Inferior parietal cortex (tissue), 1 donor: ENCODE results near the gene ZRANB1.
"Not testable (repeated sequence)": the region's sequence is repeated elsewhere in the genome, so short reads cannot be mapped to it uniquely, and the experiment has no call there.

Experiments
- DNase-seq: peaks from one replicate; pipeline ENCODE4 v3.0.0-alpha.2; 2016; ENCODE audit errors: extremely low spot score

The ZRANB1 gene

DNA sequence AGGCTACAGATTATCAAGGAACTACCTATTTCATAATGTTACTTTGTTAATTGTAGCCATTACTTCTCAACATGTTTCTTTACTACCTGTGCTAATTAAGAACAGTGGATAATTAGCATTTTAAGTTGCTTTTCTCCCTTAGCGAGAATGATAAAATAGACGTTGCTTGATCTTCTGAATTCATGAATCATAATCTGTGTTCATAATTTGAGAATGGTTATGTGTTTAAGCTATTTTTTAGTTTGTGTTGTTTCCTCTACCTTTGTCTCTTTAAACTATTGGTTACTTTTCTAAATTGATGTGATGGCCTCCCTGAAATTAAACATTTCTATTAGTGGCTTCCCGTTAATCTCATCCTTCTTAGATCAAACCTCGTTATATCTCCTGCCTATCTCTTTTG is at the start of gene ZRANB1:
Gene ZRANB1 (plus strand): TSS at position 301 of the 400 bp plus-strand sequence. CDS start 371 bp downstream, outside the sequence.
- no peak for DNase-seq

GRCh38 chr10:124892905-124893304 is 49.0 kb upstream of the ZRANB1 start:
- no peak for DNase-seq

DNA sequence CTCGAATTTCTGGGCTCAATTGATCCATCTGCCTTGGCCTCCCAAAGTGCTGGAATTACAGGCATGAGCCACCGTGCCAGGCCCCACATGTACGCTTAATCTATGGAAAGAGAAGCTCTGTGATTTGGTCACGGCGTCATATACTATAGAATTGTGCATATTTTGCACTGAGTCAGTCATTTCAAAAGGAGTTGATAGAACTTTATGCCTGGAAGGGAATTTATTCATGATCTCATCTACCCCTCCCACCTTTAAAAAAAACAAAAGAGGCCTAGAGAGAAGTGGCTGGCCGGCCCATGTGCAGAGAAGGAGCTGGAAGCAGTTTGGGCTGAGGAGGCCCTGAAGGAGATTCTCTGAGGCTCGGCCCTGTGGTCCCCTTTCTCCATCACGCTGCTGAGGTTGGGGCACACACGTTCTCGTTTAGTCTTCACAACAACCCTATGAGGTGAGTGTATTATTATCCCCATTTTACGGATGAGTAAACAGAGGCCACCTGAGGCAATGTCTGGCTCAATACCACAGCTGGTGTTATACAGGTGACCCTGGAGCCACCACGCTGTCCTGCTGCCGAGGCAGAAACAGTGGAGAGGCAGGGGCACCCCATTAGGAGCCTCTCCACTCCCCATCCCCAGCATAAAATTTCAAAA is 47.2 kb upstream of the ZRANB1 start:
- no peak for DNase-seq

- DNase-seq, result no peak
These were observed 45.2 kb upstream of the ZRANB1 start for GRCh38 chr10:124896751-124897150.

- DNase-seq, result no peak
These were observed 43.5 kb upstream of the ZRANB1 start for GRCh38 chr10:124898471-124898870.

- no peak for DNase-seq
These were observed 42.8 kb upstream of the ZRANB1 start for GRCh38 chr10:124899151-124899550.

DNA sequence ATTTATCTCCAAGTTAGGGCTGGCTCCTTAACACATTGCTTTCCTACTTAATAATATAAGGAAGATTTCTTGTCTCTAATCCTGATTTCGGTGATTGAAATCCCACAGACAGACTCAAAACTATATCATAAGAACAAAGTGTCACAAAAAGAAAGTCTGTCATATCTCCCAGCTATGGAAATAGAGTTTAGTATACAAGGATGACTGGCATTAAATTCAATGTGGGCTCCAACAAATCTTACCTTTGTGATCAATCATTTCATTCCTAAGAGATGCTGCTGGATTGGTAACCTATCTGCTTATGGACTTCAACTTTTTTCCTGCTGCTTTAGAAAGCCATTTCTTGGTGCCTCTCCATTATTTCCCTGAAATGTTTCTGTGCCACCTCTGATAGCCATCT is 39.5 kb upstream of the ZRANB1 start:
- DNase-seq, result no peak

GRCh38 chr10:124903111-124903510 is 38.8 kb upstream of the ZRANB1 start:
- no peak for DNase-seq

DNA sequence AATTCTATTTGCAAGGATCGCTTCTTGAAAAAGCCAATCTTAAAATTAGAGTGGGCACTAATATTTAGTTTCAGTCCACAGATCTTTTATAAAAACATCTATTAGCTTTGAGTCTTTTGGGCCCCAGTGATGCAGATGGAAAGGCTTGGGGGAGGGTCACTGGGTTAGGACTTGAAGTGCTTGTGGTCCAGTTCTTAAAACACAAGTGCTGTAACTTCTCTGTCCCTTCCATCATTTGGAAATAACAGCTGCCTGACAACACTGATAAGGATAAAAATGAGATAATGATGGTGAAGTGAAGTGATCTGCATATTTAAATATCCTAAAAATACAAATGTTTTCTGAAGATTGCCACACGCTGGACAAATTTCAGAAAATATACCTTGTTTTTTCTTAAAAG is 37.1 kb upstream of the ZRANB1 start:
- DNase-seq, result no peak

GRCh38 chr10:124906551-124907001 is 35.3 kb upstream of the ZRANB1 start:
- no peak for DNase-seq

DNA sequence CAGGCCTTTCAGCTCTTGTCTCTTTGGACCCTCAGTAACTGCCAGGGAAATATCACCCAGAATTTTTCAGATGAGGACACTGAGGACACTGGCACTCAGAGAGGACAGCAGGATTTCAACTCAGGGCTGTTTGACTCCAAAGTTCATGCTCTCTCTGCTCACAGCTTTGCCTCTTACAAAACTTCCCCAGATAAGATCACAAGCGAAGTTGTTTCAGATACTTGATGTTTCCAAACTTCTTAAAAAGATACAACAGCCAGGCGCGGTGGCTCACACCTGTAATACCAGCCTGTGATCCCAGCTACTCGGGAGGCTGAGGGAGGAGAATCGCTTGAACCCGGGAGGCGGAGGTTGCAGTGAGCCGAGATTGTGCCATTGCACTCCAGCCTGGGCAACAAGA is 32.4 kb upstream of the ZRANB1 start:
- DNase-seq, result no peak

DNA sequence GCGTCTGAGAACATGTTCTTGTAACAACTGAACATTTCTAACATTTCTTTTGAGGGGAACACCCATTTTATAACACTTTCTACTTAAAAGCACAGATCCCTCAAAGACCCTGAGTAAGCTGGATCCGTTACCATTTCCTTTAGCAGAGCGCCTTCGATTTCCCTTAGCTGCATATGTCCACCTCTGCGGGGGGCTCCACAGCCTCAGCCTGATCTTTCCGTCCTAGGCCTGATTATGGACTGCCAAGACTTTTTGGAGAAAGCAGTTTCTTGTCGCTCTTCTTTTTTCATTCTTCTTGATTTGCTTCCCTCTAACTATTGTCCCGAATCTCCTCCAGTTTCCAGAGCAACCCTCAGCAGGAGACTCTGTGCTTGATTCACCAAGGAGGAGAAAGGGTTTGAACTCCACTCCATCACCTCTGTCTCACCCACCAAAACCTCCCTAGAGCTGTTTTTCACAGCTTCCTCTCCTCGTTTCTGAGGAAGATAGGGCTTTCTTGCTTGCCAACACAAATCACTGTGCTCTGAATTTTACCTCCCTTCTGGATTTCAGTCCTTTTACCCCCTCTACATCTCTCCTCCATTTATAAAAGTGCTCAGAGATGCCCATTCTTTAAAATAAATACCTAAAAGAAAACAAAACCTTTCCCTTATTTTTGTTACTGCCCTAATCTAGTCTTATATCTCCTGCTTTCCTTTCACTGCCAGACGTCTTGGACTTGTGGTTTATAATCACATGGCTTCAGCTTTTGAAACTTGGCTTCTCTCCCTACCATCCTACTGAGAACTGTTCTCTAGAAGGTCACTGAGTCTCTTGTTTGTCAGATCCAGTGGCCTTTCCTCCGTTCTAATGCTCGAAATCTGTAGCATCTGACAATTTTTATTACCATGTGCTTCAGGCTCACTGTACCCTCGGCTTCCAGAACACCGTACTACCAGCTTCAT is 30.5 kb upstream of the ZRANB1 start:
- DNase-seq, result peak; percentile 24

DNA sequence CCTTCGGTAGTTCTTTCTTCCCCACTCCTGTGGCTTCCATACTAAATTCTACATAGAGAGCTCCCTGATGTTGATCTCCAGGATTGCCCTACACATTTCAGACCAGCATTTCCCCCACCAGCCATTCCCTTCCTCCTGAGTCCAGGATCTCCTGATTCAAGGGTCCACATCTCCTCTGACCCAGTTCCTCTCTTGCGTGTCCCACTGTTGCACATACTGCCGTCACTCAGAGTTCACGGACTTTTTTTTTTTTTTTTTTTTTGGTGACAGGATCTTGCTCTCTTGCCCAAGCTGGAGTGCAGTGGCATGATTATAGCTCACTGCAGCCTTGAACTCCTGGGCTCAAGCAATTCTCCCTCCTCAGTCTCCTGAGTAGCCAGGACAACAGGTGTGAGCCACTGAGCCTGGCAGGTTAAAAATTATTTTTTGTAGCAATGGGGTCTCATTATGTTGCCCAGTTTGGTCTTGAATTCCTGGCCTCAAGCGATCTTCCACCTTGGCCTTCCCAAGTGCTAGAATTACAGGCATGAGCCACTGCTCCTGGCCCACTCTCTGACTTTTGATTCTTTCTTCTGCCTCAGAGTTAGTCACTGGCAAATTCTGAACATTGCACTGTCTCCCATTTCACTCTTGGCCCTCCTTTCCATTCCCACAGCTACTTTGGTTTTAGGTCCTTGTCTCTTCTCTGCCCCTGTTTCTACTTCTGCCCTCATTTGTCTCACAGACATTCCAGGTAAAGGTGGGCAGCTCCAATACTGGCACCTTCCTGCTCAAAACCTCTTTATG is 29.6 kb upstream of the ZRANB1 start:
- no peak for DNase-seq

- no peak for DNase-seq
These were observed 28.8 kb upstream of the ZRANB1 start for GRCh38 chr10:124913167-124913566.

DNA sequence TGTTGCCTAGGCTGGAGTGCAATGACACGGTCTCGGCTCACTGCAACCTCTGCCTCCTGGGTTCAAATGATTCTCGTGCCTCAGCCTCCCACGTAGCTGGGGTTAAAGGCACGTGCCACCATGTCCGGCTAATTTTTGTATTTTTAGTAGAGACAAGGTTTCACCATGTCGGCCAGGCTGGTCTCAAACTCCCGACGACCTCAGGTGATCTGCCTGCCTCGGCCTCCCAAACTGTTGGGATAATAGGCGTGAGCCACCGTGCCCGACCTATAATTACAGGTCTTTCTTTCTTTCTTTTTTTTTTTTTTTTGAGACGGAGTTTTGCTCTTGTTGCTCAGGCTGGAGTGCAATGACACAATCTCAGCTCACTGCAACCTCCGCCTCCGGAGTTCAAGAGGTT is 27.5 kb upstream of the ZRANB1 start:
- not testable (repeated sequence) for DNase-seq

DNA sequence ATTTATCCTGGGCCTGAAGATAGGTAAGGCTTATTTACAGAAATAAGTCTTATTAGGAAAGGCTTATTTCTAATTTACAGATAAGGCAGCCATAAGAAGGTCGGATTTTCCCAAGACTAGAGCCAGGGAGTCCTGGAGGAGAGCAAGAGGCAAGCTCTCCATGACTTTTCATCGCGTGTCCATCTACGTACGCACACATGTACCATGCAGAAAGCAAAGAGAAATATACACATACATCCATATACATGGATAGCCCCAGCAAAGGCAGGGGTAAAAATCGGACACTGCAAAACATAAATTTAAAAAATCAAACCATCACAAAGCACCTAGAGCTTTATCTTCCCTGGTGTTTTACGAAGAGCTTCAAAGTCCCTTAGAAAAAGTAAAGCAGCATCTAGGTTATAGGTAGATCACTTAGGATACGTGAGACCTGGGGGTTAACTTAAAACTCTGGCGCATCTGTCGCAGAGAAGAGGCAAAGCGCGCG is 25.8 kb upstream of the ZRANB1 start:
- no peak for DNase-seq

- peak; percentile 97 for DNase-seq
These were observed 25.1 kb upstream of the ZRANB1 start for GRCh38 chr10:124916585-124917427.

- peak; percentile 32 for DNase-seq
These were observed 24.3 kb upstream of the ZRANB1 start for GRCh38 chr10:124917428-124918190.

DNA sequence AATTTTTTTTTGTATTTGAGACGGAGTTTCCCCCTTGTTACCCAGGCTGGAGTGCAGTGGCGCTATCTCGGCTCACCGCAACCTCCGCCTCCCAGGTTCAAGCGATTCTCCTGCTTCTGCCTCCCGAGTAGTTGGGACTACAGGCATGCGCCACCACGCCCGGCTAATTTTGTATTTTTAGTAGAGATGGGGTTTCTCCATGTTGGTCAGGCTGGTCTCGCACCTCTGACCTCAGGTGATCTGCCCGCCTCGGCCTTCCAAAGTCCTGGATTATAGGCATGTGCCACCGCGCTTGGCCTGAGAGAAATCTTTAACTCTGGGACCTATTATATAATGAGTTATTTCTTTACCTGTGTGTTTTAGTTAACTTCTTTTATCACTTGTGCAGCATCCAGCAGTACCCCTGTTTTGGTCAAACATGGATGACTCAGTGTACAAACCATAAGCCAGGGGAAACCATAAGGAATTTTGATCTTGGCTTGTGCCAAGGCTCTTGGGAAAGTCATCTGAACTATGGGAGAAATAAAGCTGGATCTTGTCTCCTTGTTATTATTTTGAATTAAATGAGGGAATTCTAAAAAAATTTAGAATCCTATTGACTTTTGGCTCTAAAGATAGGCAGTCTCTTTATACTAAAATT is 23.6 kb upstream of the ZRANB1 start:
- no peak for DNase-seq

GRCh38 chr10:124918906-124919305 is 23.0 kb upstream of the ZRANB1 start:
- DNase-seq, result no peak
